Mesenchymal stem cell (in vitro differentiated cells and primary cell): ENCODE measurements around the gene UFD1.

Experiments
- DNase-seq: peaks from one replicate; pipeline ENCODE4 v3.0.0-alpha.2; 2013
- H2AFZ ChIP-seq: one replicate; pipeline ENCODE4 v1.6.1; 2013; ENCODE audit warnings: low read depth, mild to moderate bottlenecking, control low read depth, inconsistent platforms, low read length, moderate library complexity
- H2AK5ac ChIP-seq: 2 replicates; pipeline ENCODE4 v1.6.1; 2013; ENCODE audit warnings: low read length, moderate library complexity, mild to moderate bottlenecking, inconsistent platforms; ENCODE audit not compliant: severe bottlenecking
- H2BK120ac ChIP-seq: one replicate; pipeline ENCODE4 v1.6.1; 2013; ENCODE audit warnings: low read depth, mild to moderate bottlenecking, inconsistent platforms, low read length, moderate library complexity
- H2BK12ac ChIP-seq, 2 experiments: one replicate each; pipeline ENCODE4 v1.6.1; 2013; ENCODE audit warnings: inconsistent platforms in 2 of 2, low read length in 2 of 2, mild to moderate bottlenecking in 2 of 2, moderate library complexity in 2 of 2, control low read depth in 1 of 2
- H2BK15ac ChIP-seq: one replicate; pipeline ENCODE4 v1.6.1; 2013; ENCODE audit warnings: mild to moderate bottlenecking, low read depth, inconsistent platforms; ENCODE audit not compliant: poor library complexity, severe bottlenecking
- H2BK5ac ChIP-seq: 2 replicates; pipeline ENCODE4 v1.6.1; 2013; ENCODE audit warnings: low read depth, mild to moderate bottlenecking, low read length, control low read depth, inconsistent platforms; ENCODE audit not compliant: poor library complexity, severe bottlenecking
- H3K14ac ChIP-seq, 2 experiments: one replicate each; pipeline ENCODE4 v1.6.1; 2013; ENCODE audit warnings: inconsistent platforms in 2 of 2, low read length in 2 of 2, control low read depth in 1 of 2, mild to moderate bottlenecking in 1 of 2, moderate library complexity in 1 of 2
- H3K18ac ChIP-seq, 2 experiments: one replicate each; pipeline ENCODE4 v1.6.1; 2013; ENCODE audit warnings: inconsistent platforms in 2 of 2, low read length in 2 of 2, control low read depth in 1 of 2, low read depth in 1 of 2, mild to moderate bottlenecking in 1 of 2
- H3K23ac ChIP-seq, 2 experiments: one replicate each; pipeline ENCODE4 v1.6.1; 2013; ENCODE audit warnings: inconsistent platforms in 2 of 2, low read length in 2 of 2, mild to moderate bottlenecking in 2 of 2, moderate library complexity in 2 of 2, control low read depth in 1 of 2
- H3K27ac ChIP-seq: 2 replicates; pipeline ENCODE4 v1.5.1; 2013; ENCODE audit warnings: mild to moderate bottlenecking, moderate library complexity, low read length, control low read depth, inconsistent platforms; ENCODE audit not compliant: poor library complexity, severe bottlenecking
- H3K27me3 ChIP-seq, 2 experiments: 2 replicates each; pipeline versions ENCODE4 v1.6.1 to v1.7.0; 2013; ENCODE audit warnings: low read length in 2 of 2, mild to moderate bottlenecking in 2 of 2, moderate library complexity in 2 of 2, control low read depth in 1 of 2, inconsistent platforms in 1 of 2; ENCODE audit not compliant: control insufficient read depth in 1 of 2, insufficient read depth in 1 of 2
- H3K36me3 ChIP-seq, 2 experiments: 2 replicates each; pipeline versions ENCODE4 v1.6.1 to v1.7.0; 2013; ENCODE audit warnings: low read length in 2 of 2, control low read depth in 1 of 2, inconsistent platforms in 1 of 2, low read depth in 1 of 2, mild to moderate bottlenecking in 1 of 2; ENCODE audit not compliant: insufficient read depth in 2 of 2, control insufficient read depth in 1 of 2
- H3K4ac ChIP-seq, 2 experiments: one replicate each; pipeline ENCODE4 v1.6.1; 2013; ENCODE audit warnings: inconsistent platforms in 2 of 2, low read length in 2 of 2, mild to moderate bottlenecking in 2 of 2, moderate library complexity in 2 of 2, control low read depth in 1 of 2, low read depth in 1 of 2
- H3K4me1 ChIP-seq: 2 replicates; pipeline ENCODE4 v1.6.1; 2013; ENCODE audit warnings: low read depth, low read length, control low read depth; ENCODE audit not compliant: control insufficient read depth, insufficient read depth
- H3K4me2 ChIP-seq: 2 replicates; pipeline ENCODE4 v1.6.1; 2013; ENCODE audit warnings: low read length, mild to moderate bottlenecking, inconsistent platforms; ENCODE audit not compliant: poor library complexity, severe bottlenecking
- H3K4me3 ChIP-seq, 2 experiments: 2 replicates each; pipeline versions ENCODE4 v1.5.1 to v1.7.0; 2013; ENCODE audit warnings: low read length in 2 of 2, mild to moderate bottlenecking in 2 of 2, control low read depth in 1 of 2, low read depth in 1 of 2; ENCODE audit not compliant: insufficient read depth in 1 of 2
- H3K79me1 ChIP-seq: replicated peaks from 2 replicates; pipeline ENCODE4 v1.6.1; 2013; ENCODE audit warnings: mild to moderate bottlenecking, control low read depth, low read length, inconsistent platforms; ENCODE audit not compliant: poor library complexity, severe bottlenecking
- H3K9ac ChIP-seq: 2 replicates; pipeline ENCODE4 v1.7.0; 2013; ENCODE audit warnings: mild to moderate bottlenecking, low read length, moderate library complexity
- H3K9me3 ChIP-seq: 2 replicates; pipeline ENCODE4 v1.7.0; 2013; ENCODE audit warnings: mild to moderate bottlenecking, low read length; ENCODE audit not compliant: control insufficient read depth
- H4K8ac ChIP-seq: one replicate; pipeline ENCODE4 v1.6.1; 2013; ENCODE audit warnings: inconsistent platforms, mild to moderate bottlenecking, low read length, moderate library complexity
- H4K91ac ChIP-seq: one replicate; pipeline ENCODE4 v1.6.1; 2013; ENCODE audit warnings: mild to moderate bottlenecking, low read length, inconsistent platforms
- WGBS: methylation state at CpG from one replicate; pipeline ENCODE4 v1.1.7; 2013; ENCODE audit warnings: mixed read lengths; 5-methylcytosine and 5-hydroxymethylcytosine counted together

Gene UFD1

DNA sequence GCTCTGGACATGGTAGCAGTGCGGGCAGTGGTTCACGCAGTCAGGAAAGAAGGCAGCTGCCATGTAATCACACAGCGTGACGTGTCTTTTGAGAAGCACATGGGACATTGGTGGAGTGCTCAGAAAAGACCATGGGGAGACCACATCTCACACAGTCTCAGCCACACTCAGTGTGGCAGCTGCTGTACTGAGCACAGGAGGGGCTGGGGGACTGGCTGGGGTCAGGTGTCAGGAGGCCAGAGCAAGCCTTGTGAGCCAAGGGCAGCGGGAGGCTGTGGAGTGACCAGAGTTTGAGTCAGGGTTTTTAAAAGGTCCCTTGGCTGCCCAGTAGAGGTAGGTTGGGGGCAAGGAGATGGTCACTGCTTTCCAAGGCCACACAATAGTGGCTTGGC is 26.7 kb upstream of the UFD1 start:
- Histone ChIP-seq H3K4me2 (no peak overlapping the region), H3K27me3 (no peaks in the 10 kb centered on the region), H2AK5ac (no peak overlapping the region), H2BK5ac (no peak overlapping the region), H2BK12ac (no peak overlapping the region), H3K36me3 (peaks cover 0 to 18% of the 10 kb centered on the region in 2 experiments), H3K27ac (no peak overlapping the region), H3K4me3 (no peak overlapping the region), H2AFZ (no peak overlapping the region), H4K8ac (no peak overlapping the region), H3K14ac (no peak overlapping the region), H3K9ac (no peak overlapping the region), H4K91ac (peak overlapping the region; percentile 31), H3K79me1 (no peaks in the 10 kb centered on the region), H3K4ac (no peak overlapping the region), H3K4me1 (no peaks in the 10 kb centered on the region), H3K9me3 (no peaks in the 10 kb centered on the region), H3K18ac (no peak overlapping the region), H2BK15ac (no peak overlapping the region), H3K23ac (no peak overlapping the region), H2BK120ac (no peak overlapping the region)
- WGBS = 100% methylated on average over 5 of the region's 5 CpGs
- DNase-seq = no peak

DNA sequence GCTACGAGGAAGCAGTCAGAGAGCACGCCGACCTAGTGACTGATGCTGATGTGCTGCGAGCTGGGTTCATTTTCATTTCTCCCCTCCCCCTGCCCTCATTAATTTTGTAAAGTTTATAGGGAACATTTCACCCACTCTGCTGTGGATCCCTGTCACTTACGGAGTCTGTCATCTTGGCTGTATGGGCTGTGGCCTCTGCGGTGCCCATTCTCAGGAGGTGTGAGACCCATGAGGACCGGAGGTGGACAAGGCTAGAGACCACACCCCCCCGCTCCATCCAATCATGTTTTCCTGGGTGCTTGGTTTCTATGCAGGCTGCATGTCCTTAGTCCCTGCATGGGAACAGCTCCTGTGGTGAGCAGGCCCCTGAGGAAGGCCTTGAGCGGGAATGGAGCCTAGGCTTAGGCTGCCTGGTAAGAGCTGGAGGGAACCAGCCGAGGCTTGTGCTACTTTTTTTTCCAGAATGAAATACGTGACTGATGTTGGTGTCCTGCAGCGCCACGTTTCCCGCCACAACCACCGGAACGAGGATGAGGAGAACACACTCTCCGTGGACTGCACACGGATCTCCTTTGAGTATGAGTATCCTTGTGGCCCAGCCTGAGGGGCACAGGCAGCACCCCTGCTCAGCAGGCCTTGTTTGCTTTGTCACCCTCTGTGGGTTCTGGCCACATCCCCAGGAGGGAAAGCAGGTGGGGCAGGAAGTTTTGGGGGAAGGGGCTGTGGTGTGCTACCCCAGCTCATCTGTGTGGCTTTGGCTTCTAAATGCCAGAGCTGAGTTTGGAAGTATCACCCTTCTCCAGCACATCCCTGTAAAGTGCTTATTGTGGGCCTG is 26.1 kb upstream of the UFD1 start:
- Histone ChIP-seq H3K79me1 (no peaks in the 10 kb centered on the region), H3K14ac (no peak overlapping the region), H3K4me3 (no peak overlapping the region), H2AK5ac (no peak overlapping the region), H4K91ac (peak overlapping the region; percentile 31), H3K4ac (no peak overlapping the region), H2BK12ac (no peak overlapping the region), H2BK120ac (no peak overlapping the region), H3K36me3 (peaks cover 0 to 18% of the 10 kb centered on the region in 2 experiments), H3K23ac (no peak overlapping the region), H2AFZ (no peak overlapping the region), H3K9ac (no peak overlapping the region), H4K8ac (no peak overlapping the region), H3K9me3 (no peaks in the 10 kb centered on the region), H3K27ac (no peak overlapping the region), H3K27me3 (no peaks in the 10 kb centered on the region), H3K18ac (no peak overlapping the region), H2BK5ac (no peak overlapping the region), H3K4me1 (no peaks in the 10 kb centered on the region), H2BK15ac (no peak overlapping the region), H3K4me2 (no peak overlapping the region)
- 92% methylated on average over 18 of the region's 18 CpGs for WGBS
- DNase-seq = no peak

DNA sequence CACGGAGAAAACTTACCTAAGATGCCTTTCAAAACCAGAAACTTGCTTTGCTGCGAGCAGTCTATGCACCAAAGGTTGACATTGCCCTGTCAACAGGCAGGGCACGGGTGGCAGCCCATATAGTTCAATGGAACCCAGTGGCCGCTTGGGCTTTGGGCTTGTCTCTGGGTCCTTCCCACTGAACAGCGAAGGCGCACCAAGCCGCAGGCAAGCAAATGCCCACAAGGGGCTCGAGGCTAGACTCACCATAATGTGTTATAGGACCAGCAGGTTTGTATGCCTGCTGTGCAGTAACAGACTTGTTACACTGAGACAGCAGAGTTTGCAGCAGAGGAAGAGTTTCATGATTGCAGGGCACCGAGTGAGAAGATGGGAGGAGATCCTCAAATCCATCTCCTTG is 24.9 kb upstream of the UFD1 start:
- H3K4ac ChIP-seq = no peak overlapping the region
- H3K9me3 ChIP-seq = no peaks in the 10 kb centered on the region
- no peak overlapping the region for H3K9ac ChIP-seq
- H2BK5ac ChIP-seq = no peak overlapping the region
- no peak overlapping the region for H3K18ac ChIP-seq
- WGBS = 95% methylated on average over 9 of the region's 9 CpGs
- no peak overlapping the region for H3K23ac ChIP-seq
- no peak overlapping the region for H2BK15ac ChIP-seq
- no peak overlapping the region for H3K4me2 ChIP-seq
- H3K14ac ChIP-seq = no peak overlapping the region
- H4K91ac ChIP-seq = no peak overlapping the region
- H2AFZ ChIP-seq = no peak overlapping the region
- no peak overlapping the region for H2AK5ac ChIP-seq
- H3K27me3 ChIP-seq = no peaks in the 10 kb centered on the region
- H3K4me3 ChIP-seq = no peak overlapping the region
- H2BK12ac ChIP-seq = no peak overlapping the region
- DNase-seq = no peak
- no peak overlapping the region for H2BK120ac ChIP-seq
- H3K27ac ChIP-seq = no peak overlapping the region
- H3K79me1 ChIP-seq = no peaks in the 10 kb centered on the region
- peaks cover 0 to 26% of the 10 kb centered on the region in 2 experiments for H3K36me3 ChIP-seq
- no peak overlapping the region for H4K8ac ChIP-seq
- H3K4me1 ChIP-seq = no peaks in the 10 kb centered on the region

DNA sequence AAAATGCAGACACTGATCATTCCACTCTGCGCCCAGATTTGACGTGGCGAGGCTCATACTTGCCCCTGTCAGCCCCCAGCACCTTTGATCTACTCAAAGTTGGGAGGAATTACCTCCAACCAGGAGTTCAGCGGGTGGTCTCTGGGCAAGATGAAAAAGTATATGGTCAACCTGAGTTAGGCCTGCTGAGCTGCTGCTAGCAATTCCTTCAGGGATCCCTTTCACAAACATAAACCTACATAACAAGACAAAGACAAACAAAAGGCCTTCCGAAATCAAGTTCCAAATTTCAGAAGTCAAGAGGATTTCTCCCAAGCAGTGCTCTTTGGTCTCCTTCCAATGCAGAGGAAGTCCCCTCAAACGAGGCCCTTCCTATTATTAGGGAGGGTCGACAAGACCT is 24.4 kb upstream of the UFD1 start:
- 95% methylated on average over 7 of the region's 7 CpGs for WGBS
- H2BK12ac ChIP-seq = no peak overlapping the region

More for the DNA sequence above, 24.4 kb upstream of the UFD1 start:
- no peaks in the 10 kb centered on the region for H3K4me1 ChIP-seq
- H4K91ac ChIP-seq = no peak overlapping the region
- no peak overlapping the region for H2BK120ac ChIP-seq
- H3K23ac ChIP-seq = no peak overlapping the region
- H3K9ac ChIP-seq = no peak overlapping the region
- H3K27me3 ChIP-seq = no peaks in the 10 kb centered on the region
- H3K4ac ChIP-seq = no peak overlapping the region
- H3K79me1 ChIP-seq = no peaks in the 10 kb centered on the region
- no peak overlapping the region for H2BK15ac ChIP-seq
- no peak for DNase-seq
- peaks cover 0 to 28% of the 10 kb centered on the region in 2 experiments for H3K36me3 ChIP-seq
- no peak overlapping the region for H3K27ac ChIP-seq
- no peak overlapping the region for H4K8ac ChIP-seq
- H2BK5ac ChIP-seq = no peak overlapping the region
- no peak overlapping the region for H3K4me2 ChIP-seq
- H3K18ac ChIP-seq = no peak overlapping the region
- no peak overlapping the region for H2AFZ ChIP-seq
- no peaks in the 10 kb centered on the region for H3K9me3 ChIP-seq
- no peak overlapping the region for H2AK5ac ChIP-seq
- H3K14ac ChIP-seq = no peak overlapping the region
- H3K4me3 ChIP-seq = no peak overlapping the region
